BLaER1 (cell line): ENCODE results near the gene METTL4.
"Not testable (repeated sequence)": the region's sequence is repeated elsewhere in the genome, so short reads cannot be mapped to it uniquely, and the experiment has no call there.

Experiments used
- H3K27ac ChIP-seq: shearing (Covaris generic); formaldehyde crosslinking; 2 replicates; pipeline ENCODE4 v1.8.1; 2022
- H3K27me3 ChIP-seq: shearing (Covaris generic); formaldehyde crosslinking; 2 replicates; pipeline ENCODE4 v1.8.1; 2022
- H3K36me3 ChIP-seq: shearing (Covaris generic); formaldehyde crosslinking; 2 replicates; pipeline ENCODE4 v1.8.1; 2022
- H3K4me1 ChIP-seq: shearing (Covaris generic); formaldehyde crosslinking; 2 replicates; pipeline ENCODE4 v1.8.1; 2022
- H3K4me2 ChIP-seq: shearing (Covaris generic); formaldehyde crosslinking; 2 replicates; pipeline ENCODE4 v1.8.1; 2022
- H3K4me3 ChIP-seq: shearing (Covaris generic); formaldehyde crosslinking; 2 replicates; pipeline ENCODE4 v1.8.1; 2022
- H3K9ac ChIP-seq: shearing (Covaris generic); formaldehyde crosslinking; 2 replicates; pipeline ENCODE4 v1.8.1; 2022
- H3K9me3 ChIP-seq: shearing (Covaris generic); formaldehyde crosslinking; 2 replicates; pipeline ENCODE4 v1.8.1; 2022
- H4K20me1 ChIP-seq: shearing (Covaris generic); formaldehyde crosslinking; 2 replicates; pipeline ENCODE4 v1.8.1; 2022
- Cebpa-rat ChIP-seq: shearing (Covaris generic); IDR thresholded peaks from 2 replicates; pipeline ENCODE4 v1.8.1; 2022

Gene METTL4

GRCh38 chr18:2529154-2529553, 42.2 kb downstream of the METTL4 start:
- no peak overlapping the region for H3K27ac ChIP-seq
- peaks cover 12% of the 10 kb centered on the region for H3K36me3 ChIP-seq
- H3K9ac ChIP-seq, result no peak overlapping the region
- no peak overlapping the region for H3K4me3 ChIP-seq
- no peaks in the 10 kb centered on the region for H4K20me1 ChIP-seq
- no peak for TF ChIP-seq Cebpa-rat
- peaks cover 14% of the 10 kb centered on the region for H3K4me1 ChIP-seq
- no peaks in the 10 kb centered on the region for H3K27me3 ChIP-seq
- H3K4me2 ChIP-seq, result no peak overlapping the region
- H3K9me3 ChIP-seq, result peaks cover 45% of the 10 kb centered on the region

- H3K27ac ChIP-seq, result no peak overlapping the region
- peaks cover 18% of the 10 kb centered on the region for H3K9me3 ChIP-seq
- H3K36me3 ChIP-seq, result no peaks in the 10 kb centered on the region
- H4K20me1 ChIP-seq, result no peaks in the 10 kb centered on the region
- H3K27me3 ChIP-seq, result no peaks in the 10 kb centered on the region
- peaks cover 19% of the 10 kb centered on the region for H3K4me1 ChIP-seq
- TF ChIP-seq Cebpa-rat, result no peak
- H3K4me3 ChIP-seq, result no peak overlapping the region
- no peak overlapping the region for H3K9ac ChIP-seq
- H3K4me2 ChIP-seq, result no peak overlapping the region
These were observed 45.0 kb downstream of the METTL4 start for GRCh38 chr18:2526329-2526728.

GRCh38 chr18:2524794-2525198, 46.5 kb downstream of the METTL4 start:
- not testable (repeated sequence) for H3K36me3 ChIP-seq

GRCh38 chr18:2522112-2522511, 49.2 kb downstream of the METTL4 start:
- no peak overlapping the region for H3K9ac ChIP-seq
- H3K27ac ChIP-seq, result no peak overlapping the region
- no peaks in the 10 kb centered on the region for H3K9me3 ChIP-seq
- peaks cover 13% of the 10 kb centered on the region for H3K4me1 ChIP-seq
- no peaks in the 10 kb centered on the region for H3K36me3 ChIP-seq
- H4K20me1 ChIP-seq, result no peaks in the 10 kb centered on the region
- TF ChIP-seq Cebpa-rat, result no peak
- H3K27me3 ChIP-seq, result no peaks in the 10 kb centered on the region
- H3K4me3 ChIP-seq, result no peak overlapping the region
- peak overlapping the region; percentile 46 for H3K4me2 ChIP-seq

More at GRCh38 chr18:2524794-2525198, 46.5 kb downstream of the METTL4 start:
- not testable (repeated sequence) for H3K27ac ChIP-seq, H4K20me1 ChIP-seq, H3K4me2 ChIP-seq, H3K9me3 ChIP-seq, H3K27me3 ChIP-seq, H3K4me3 ChIP-seq, H3K9ac ChIP-seq
- H3K4me1 ChIP-seq, result peaks cover 13% of the 10 kb centered on the region

GRCh38 chr18:2518473-2518872, 52.8 kb downstream of the METTL4 start:
- Histone ChIP-seq H4K20me1 (no peaks in the 10 kb centered on the region), H3K9me3 (no peaks in the 10 kb centered on the region), H3K4me2 (no peak overlapping the region), H3K4me3 (no peak overlapping the region), H3K9ac (no peak overlapping the region), H3K27me3 (no peaks in the 10 kb centered on the region), H3K36me3 (no peaks in the 10 kb centered on the region), H3K27ac (no peak overlapping the region), H3K4me1 (peaks cover 34% of the 10 kb centered on the region)
- TF ChIP-seq Cebpa-rat, result no peak

GRCh38 chr18:2515908-2516625, 55.2 kb downstream of the METTL4 start:
- no peaks in the 10 kb centered on the region for H3K9me3 ChIP-seq
- H3K27ac ChIP-seq, result no peak overlapping the region
- no peak overlapping the region for H3K9ac ChIP-seq
- H3K36me3 ChIP-seq, result no peaks in the 10 kb centered on the region
- H4K20me1 ChIP-seq, result no peaks in the 10 kb centered on the region
- no peak for TF ChIP-seq Cebpa-rat
- H3K4me2 ChIP-seq, result peak overlapping the region; percentile 38
- no peak overlapping the region for H3K4me3 ChIP-seq
- peaks cover 21% of the 10 kb centered on the region for H3K4me1 ChIP-seq
- no peaks in the 10 kb centered on the region for H3K27me3 ChIP-seq

- no peak overlapping the region for H3K27ac ChIP-seq
- H3K4me3 ChIP-seq, result no peak overlapping the region
- TF ChIP-seq Cebpa-rat, result no peak
- H3K9ac ChIP-seq, result no peak overlapping the region
- no peaks in the 10 kb centered on the region for H3K36me3 ChIP-seq
- H3K27me3 ChIP-seq, result no peaks in the 10 kb centered on the region
- H3K9me3 ChIP-seq, result no peaks in the 10 kb centered on the region
- peak overlapping the region; percentile 38 for H3K4me2 ChIP-seq
- no peaks in the 10 kb centered on the region for H4K20me1 ChIP-seq
- H3K4me1 ChIP-seq, result peaks cover 21% of the 10 kb centered on the region
These were observed 56.0 kb downstream of the METTL4 start for GRCh38 chr18:2515171-2515787.

- Histone ChIP-seq H3K27ac (no peak overlapping the region), H3K4me2 (no peak overlapping the region), H3K4me1 (peaks cover 21% of the 10 kb centered on the region), H3K4me3 (no peak overlapping the region), H3K36me3 (no peaks in the 10 kb centered on the region), H3K27me3 (no peaks in the 10 kb centered on the region), H4K20me1 (no peaks in the 10 kb centered on the region), H3K9ac (no peak overlapping the region), H3K9me3 (no peaks in the 10 kb centered on the region)
- TF ChIP-seq Cebpa-rat, result no peak
These were observed 57.7 kb downstream of the METTL4 start for GRCh38 chr18:2513616-2514015.

GRCh38 chr18:2512059-2512458, 59.2 kb downstream of the METTL4 start:
- H3K27ac ChIP-seq, result no peak overlapping the region
- H3K4me2 ChIP-seq, result no peak overlapping the region

GRCh38 chr18:2511451-2511850, 59.9 kb downstream of the METTL4 start:
- Histone ChIP-seq H3K27ac (no peak overlapping the region), H3K4me1 (peaks cover 17% of the 10 kb centered on the region), H3K9ac (no peak overlapping the region), H3K4me3 (no peak overlapping the region), H3K27me3 (no peaks in the 10 kb centered on the region), H3K36me3 (no peaks in the 10 kb centered on the region), H3K4me2 (no peak overlapping the region), H4K20me1 (no peaks in the 10 kb centered on the region), H3K9me3 (no peaks in the 10 kb centered on the region)
- TF ChIP-seq Cebpa-rat, result no peak

More at GRCh38 chr18:2512059-2512458, 59.2 kb downstream of the METTL4 start:
- H4K20me1 ChIP-seq, result no peaks in the 10 kb centered on the region
- no peaks in the 10 kb centered on the region for H3K36me3 ChIP-seq
- no peak for TF ChIP-seq Cebpa-rat
- no peak overlapping the region for H3K4me3 ChIP-seq
- no peaks in the 10 kb centered on the region for H3K27me3 ChIP-seq
- no peak overlapping the region for H3K9ac ChIP-seq
- no peaks in the 10 kb centered on the region for H3K9me3 ChIP-seq
- peaks cover 21% of the 10 kb centered on the region for H3K4me1 ChIP-seq
